Naive thymus-derived CD8-positive, alpha-beta T cell (primary cell): ENCODE data around the gene RNF44. TPM values are rescaled to one million over a fixed set of nuclear protein-coding genes. Genes with fewer than 3 reads are reported as not detected.
A peak's percentile ranks its signal among the peaks of the same experiment; 100 is the strongest.

Source experiments
- ATAC-seq, 2 donors: fragments of 150-1000 bp; cut with Tn5 transposase in 1 of 2; sonication (Bioruptor Pico), chemical (Tn5 transposase) in 1 of 2; 1 replicate in 1 of 2; 2 replicates in 1 of 2; pipeline ENCODE4 v1.10.0; 2021; ENCODE audit warnings: mild to moderate bottlenecking in 2 of 2, moderate library complexity in 2 of 2
- POLR2A ChIA-PET: fragments of 350-600 bp; sonication (Branson Sonifier 250); formaldehyde crosslinking; loops from one replicate; lab custom pipeline; 2021; ENCODE audit warnings: antibody characterized with exemption; lab: Charles Lee
- DNase-seq, 10 donors: peaks; one replicate each; pipeline versions ENCODE4 v3.0.0 to v3.0.0-alpha.2; 2020 to 2022
- H3K27ac Mint-ChIP-seq, 10 donors: one replicate each; pipeline ENCODE4 v1.8.0; 2020 to 2022; ENCODE audit warnings: mild to moderate bottlenecking in 10 of 10, mixed read lengths in 10 of 10, moderate library complexity in 4 of 10, inconsistent platforms in 1 of 10
- H3K27me3 Mint-ChIP-seq, 5 donors: one replicate each; pipeline ENCODE4 v1.8.0; 2021 to 2022; ENCODE audit warnings: mixed read lengths in 5 of 5
- H3K36me3 Mint-ChIP-seq, 3 donors: one replicate each; pipeline ENCODE4 v1.8.0; 2020 to 2022; ENCODE audit warnings: mixed read lengths in 3 of 3, mild to moderate bottlenecking in 2 of 3, inconsistent platforms in 1 of 3
- H3K4me1 Mint-ChIP-seq, 4 donors: one replicate each; pipeline ENCODE4 v1.8.0; 2021 to 2022; ENCODE audit warnings: mixed read lengths in 4 of 4
- H3K4me3 Mint-ChIP-seq, 10 donors: one replicate each; pipeline ENCODE4 v1.8.0; 2020 to 2022; ENCODE audit warnings: mild to moderate bottlenecking in 10 of 10, mixed read lengths in 10 of 10, moderate library complexity in 6 of 10, inconsistent platforms in 1 of 10
- H3K9me3 Mint-ChIP-seq, 9 donors: one replicate each; pipeline ENCODE4 v1.8.0; 2020 to 2022; ENCODE audit warnings: mixed read lengths in 9 of 9, mild to moderate bottlenecking in 3 of 9, inconsistent platforms in 1 of 9, moderate library complexity in 1 of 9
- polyA plus RNA-seq, 3 donors: library from polyadenylated mRNA; unstranded; fragments of 300-500 nt; fragmentation: Illumina TruSeq; gene quantifications; one replicate each; pipeline ENCODE4 v1.2.3, GENCODE V29; 2021
- total RNA-seq, 8 experiments: library from RNA in 2 of 8; stranded (reverse) in 2 of 8; gene quantifications; one replicate each; pipeline ENCODE4 v1.2.3 and lab custom pipeline; 2021 to 2026

Gene RNF44
- total and polyA plus RNA-seq, 5 experiments from 2014 or later = 1.2 to 281 (median 4.1) TPM

DNA sequence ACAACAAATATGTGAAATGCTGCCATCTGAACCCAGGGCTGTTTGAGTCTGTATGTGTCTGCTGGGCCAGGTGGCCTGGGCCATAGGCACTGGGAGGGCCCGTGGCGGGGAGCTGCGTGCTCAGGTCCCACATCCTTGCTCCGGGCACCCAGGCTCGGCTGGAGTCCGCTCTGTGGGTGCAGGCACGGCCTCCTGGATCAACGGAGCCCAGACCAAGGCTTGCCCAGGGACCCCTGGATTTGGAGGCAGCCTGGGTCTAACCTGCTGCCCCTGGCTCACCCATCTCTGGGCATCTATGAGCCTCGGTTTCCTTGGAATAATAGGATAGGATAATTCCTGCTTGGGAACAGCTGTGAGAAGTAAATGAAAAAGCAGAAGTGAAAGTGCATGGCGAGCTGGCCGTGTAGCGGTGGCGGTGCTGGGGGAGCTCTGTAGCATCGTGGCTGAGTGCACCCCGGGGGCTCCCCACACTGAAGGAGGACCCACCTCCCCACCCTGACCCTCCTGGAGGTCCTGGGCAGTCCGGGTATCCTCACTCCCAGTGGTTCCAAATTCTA is 13.2 kb upstream of the RNF44 start:
- Mint-ChIP-seq H3K27ac (peak overlapping the region; percentile 75 to 88 (median 84)), H3K36me3 (no peaks in the 10 kb centered on the region), H3K9me3 (no peaks in the 10 kb centered on the region), H3K27me3 (no peaks in the 10 kb centered on the region), H3K4me3 (peak overlapping the region; percentile 7 to 70 (median 52)), H3K4me1 (peaks cover 34 to 81% (median 63%) of the 10 kb centered on the region in 4 donors)
- DNase-seq (peak in 1 of 10 donors; percentile 54), ATAC-seq (peak in 1 of 2 donors; percentile 50)
- POLR2A ChIA-PET = interaction anchor here (1.4 to 13.3 kb wide), 4 partner anchors 12 to 26 kb away, joined by 4 to 346 read pairs (median 6); partner anchors contain the start of gene RNF44

DNA sequence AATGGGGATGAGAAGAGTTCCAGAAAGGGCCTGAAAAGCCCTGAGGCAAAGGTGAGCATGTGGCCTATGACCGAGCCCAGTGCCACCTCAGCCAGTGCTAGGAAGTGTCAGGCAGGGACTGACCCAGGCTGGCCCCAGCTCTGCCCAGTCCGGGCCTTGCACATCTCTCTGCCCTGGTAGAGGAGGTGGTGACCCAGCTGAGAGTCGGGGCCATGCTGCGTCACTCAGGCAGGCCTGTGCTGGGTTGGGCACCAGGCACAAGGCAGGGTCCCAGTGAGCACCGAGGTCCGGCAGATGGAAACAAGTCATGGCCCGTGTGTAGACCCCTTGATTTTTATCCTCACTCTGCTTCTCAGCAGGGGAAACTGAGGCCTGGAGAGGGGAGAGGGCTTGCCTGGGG is 12.7 kb upstream of the RNF44 start:
- H3K27ac Mint-ChIP-seq = peak overlapping the region in 9 of 10 donors; percentile 31 to 88 (median 81)
- POLR2A ChIA-PET = interaction anchor here (0.6 to 13.3 kb wide), 5 partner anchors 12 to 799 kb away, joined by 4 to 346 read pairs (median 5); partner anchors contain the start of gene RNF44

DNA sequence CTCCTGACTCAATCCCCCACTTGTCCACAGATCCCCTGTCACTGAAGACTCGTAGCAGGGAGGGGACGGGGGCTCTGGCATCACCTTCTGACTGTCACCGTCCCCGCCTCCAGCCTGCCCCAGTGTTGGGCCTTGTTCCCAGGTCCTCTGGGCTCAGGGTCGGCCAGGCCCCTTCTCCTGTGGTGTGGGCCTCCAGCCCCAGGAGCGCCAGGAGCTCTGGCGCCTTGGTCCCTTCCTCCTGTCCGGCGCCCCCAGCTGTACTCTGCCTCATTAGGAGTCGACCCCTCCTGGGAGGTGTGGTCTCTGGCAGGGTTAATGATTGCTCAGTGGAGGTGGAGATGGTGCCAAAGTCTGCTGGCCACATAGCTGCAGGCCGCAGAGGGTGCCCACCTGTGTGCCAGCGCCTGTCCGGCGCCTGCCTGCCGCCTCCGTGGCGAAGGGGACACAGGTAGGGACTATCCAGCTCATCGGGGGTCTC is 11.8 kb upstream of the RNF44 start, which contains the start of gene CDHR2:
Gene CDHR2, plus strand, starts transcription at position 376 of the 478 bp plus-strand sequence. CDS start 16,011 bp downstream, outside the sequence.
- no peaks in the 10 kb centered on the region for H3K27me3 Mint-ChIP-seq
- no peaks in the 10 kb centered on the region for H3K9me3 Mint-ChIP-seq
- H3K4me1 Mint-ChIP-seq = peaks cover 38 to 79% (median 63%) of the 10 kb centered on the region in 4 donors
- POLR2A ChIA-PET = interaction anchor here (0.6 to 13.3 kb wide), 6 partner anchors 11 to 799 kb away, joined by 3 to 346 read pairs (median 4); partner anchors contain the start of gene RNF44
- no peaks in the 10 kb centered on the region for H3K36me3 Mint-ChIP-seq
- peak within 1 kb of the TSS; percentile 76 to 88 (median 83) for H3K27ac Mint-ChIP-seq
- no peak for ATAC-seq
- peak within 1 kb of the TSS in 4 of 10 donors; percentile 14 to 70 (median 56) for H3K4me3 Mint-ChIP-seq
- DNase-seq = no peak

More for the DNA sequence above, 12.7 kb upstream of the RNF44 start:
- ATAC-seq = no peak
- Mint-ChIP-seq H3K4me3 (peak overlapping the region in 1 of 10 donors; percentile 14), H3K36me3 (no peaks in the 10 kb centered on the region), H3K4me1 (peaks cover 32 to 81% (median 63%) of the 10 kb centered on the region in 4 donors), H3K27me3 (no peaks in the 10 kb centered on the region), H3K9me3 (no peaks in the 10 kb centered on the region)
- no peak for DNase-seq

DNA sequence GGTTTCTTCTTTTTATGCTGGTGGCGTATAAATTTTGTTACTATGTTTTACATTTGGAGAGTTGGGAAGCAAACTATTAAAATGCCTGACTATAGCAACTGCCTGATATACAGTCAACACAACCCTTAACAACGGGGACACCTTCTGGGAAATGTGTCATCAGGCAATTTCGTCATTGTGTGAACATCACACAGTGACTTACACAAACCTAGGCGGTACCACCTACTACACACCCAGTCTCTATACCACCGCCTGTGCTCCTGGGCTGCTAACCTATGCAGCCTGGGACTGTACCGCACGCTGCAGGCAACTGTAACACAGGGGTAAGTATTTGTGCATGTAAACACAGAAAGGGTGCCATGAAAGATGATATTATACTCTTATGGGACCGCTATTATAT is 10.6 kb upstream of the RNF44 start:
- no peak overlapping the region for H3K4me3 Mint-ChIP-seq
- peak in 1 of 2 donors; percentile 29 for ATAC-seq
- no peaks in the 10 kb centered on the region for H3K9me3 Mint-ChIP-seq
- peak in 2 of 10 donors; percentile 31 to 32 for DNase-seq
- H3K27me3 Mint-ChIP-seq = no peaks in the 10 kb centered on the region
- H3K4me1 Mint-ChIP-seq = peaks cover 29 to 68% (median 55%) of the 10 kb centered on the region in 4 donors
- peak overlapping the region; percentile 65 to 87 (median 82) for H3K27ac Mint-ChIP-seq
- POLR2A ChIA-PET = interaction anchor here (0.6 to 13.3 kb wide), 4 partner anchors 10 to 131 kb away, joined by 3 to 346 read pairs (median 4); partner anchors contain the start of gene RNF44
- H3K36me3 Mint-ChIP-seq = no peaks in the 10 kb centered on the region

DNA sequence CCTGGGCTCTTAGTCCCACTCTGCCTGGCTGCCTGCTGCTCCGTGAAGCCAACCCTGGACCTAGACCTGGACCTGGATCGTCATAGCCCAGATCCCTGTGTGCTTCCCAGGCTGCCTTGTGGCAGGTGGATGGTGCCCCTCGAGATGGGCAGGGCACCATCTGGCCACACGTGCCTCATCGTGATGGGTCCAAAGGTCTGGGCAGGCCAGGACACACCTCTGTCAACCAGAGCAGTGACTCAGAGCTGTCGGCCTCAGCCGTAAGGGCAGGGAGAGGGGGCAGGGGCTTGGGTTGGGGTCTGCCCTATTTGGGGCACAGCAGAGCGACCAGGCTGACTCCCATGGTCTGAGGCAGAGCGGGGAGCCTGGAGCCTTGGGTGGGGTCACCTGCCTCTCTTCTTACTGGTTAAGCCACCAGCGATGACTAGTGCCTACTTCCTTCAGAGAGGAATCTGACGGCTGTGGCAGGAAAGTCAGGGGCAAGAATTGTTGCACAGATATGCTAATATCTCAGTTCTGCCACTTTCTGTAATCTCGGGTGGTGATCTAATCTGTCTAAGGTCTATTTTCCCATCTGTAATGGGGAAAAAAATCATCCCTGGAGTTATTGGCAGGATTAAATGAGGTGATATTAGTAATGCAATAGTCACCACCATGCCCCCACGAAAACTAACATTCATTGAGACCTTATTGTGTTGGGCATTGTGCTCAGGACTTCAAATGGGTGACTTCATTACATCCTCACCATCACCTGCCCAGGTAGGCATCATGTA is 8.7 kb upstream of the RNF44 start:
- ATAC-seq = no peak
- POLR2A ChIA-PET = interaction anchor here (18.0 kb wide), 1 partner anchor 19 kb away, joined by 531 read pairs; no protein-coding TSS in a partner anchor
- H3K36me3 Mint-ChIP-seq = no peaks in the 10 kb centered on the region
- DNase-seq = peak in 1 of 10 donors; percentile 55
- H3K9me3 Mint-ChIP-seq = no peaks in the 10 kb centered on the region
- peak overlapping the region in 9 of 10 donors; percentile 19 to 97 (median 91) for H3K27ac Mint-ChIP-seq
- no peaks in the 10 kb centered on the region for H3K27me3 Mint-ChIP-seq
- peaks cover 36 to 69% (median 60%) of the 10 kb centered on the region in 4 donors for H3K4me1 Mint-ChIP-seq
- peak overlapping the region in 5 of 10 donors; percentile 12 to 96 (median 36) for H3K4me3 Mint-ChIP-seq

DNA sequence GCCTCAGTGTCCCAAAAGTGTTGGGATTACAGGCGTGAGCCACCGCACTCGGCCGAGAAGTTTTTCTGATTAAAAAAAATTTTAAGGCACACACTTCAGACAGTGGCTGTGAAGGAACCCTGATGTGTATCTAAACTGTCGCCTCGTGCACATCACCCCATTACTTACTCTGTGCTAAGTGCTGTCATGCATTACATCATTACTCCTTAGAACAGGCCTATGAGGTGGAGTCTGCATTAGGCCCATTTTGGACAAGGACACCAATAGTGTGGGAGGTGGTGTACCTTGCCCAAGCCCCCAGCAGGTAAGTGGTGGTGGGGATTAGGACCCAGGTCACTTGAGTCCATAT is 8.2 kb upstream of the RNF44 start:
- H3K27me3 Mint-ChIP-seq = no peaks in the 10 kb centered on the region
- H3K4me1 Mint-ChIP-seq = peaks cover 38 to 69% (median 62%) of the 10 kb centered on the region in 4 donors
- ATAC-seq (no peak), DNase-seq (no peak)
- no peaks in the 10 kb centered on the region for H3K9me3 Mint-ChIP-seq
- H3K27ac Mint-ChIP-seq = peak overlapping the region in 9 of 10 donors; percentile 75 to 98 (median 91)
- POLR2A ChIA-PET = interaction anchor here (2.9 to 18.0 kb wide), 3 partner anchors 8 to 29 kb away, joined by 15 to 531 read pairs (median 346); partner anchors contain the start of gene CDHR2
- H3K36me3 Mint-ChIP-seq = no peaks in the 10 kb centered on the region
- peak overlapping the region in 7 of 10 donors; percentile 18 to 96 (median 94) for H3K4me3 Mint-ChIP-seq

DNA sequence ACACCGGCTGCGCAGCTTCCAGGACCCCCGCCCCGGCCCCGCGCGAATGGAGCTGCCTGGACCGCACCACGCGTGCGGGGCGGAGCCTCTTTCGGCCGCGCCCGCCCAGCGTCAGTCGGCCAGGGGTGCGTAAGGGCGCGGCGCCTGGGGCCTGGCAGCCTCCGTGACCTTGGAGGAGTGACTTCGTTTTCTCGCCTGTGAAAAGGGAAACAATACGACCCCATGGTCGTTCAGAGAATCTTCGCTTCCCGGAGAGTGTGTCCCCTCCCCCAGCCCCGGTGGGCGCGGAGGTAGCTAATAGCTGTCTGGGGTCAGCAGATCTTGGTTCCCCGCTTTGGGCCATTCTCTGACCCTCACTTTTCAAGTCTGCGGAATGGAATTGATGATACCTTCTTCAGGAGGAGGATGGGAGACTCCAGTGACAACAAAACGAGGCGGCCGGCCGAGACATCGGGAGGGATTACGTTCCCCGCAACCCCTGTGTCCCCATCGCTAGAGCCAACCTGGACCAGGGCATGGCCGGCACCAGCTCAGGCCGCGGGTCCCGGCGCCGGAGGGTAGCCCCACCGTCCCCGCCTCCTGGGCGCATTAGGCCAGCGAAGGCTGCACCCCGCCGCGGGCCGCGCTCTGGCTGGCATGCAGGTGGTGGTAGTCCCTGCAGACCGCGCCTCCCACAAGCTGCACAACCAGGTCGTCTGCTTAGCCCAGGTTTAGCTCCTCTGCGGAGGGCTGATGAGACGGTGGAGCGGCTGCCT is 6.4 kb upstream of the RNF44 start:
- H3K9me3 Mint-ChIP-seq = no peaks in the 10 kb centered on the region
- H3K4me3 Mint-ChIP-seq = peak overlapping the region; percentile 86 to 96 (median 94)
- H3K27me3 Mint-ChIP-seq = no peaks in the 10 kb centered on the region
- no peaks in the 10 kb centered on the region for H3K36me3 Mint-ChIP-seq
- peaks cover 47 to 80% (median 72%) of the 10 kb centered on the region in 4 donors for H3K4me1 Mint-ChIP-seq
- peak; percentile 64 to 84 (median 72) for DNase-seq
- peak; percentile 67 to 68 for ATAC-seq
- POLR2A ChIA-PET = interaction anchor here (0.5 to 18.0 kb wide), 13 partner anchors 9 to 769 kb away, joined by 3 to 531 read pairs (median 5); partner anchors contain the start of genes CDHR2, CLTB, FAF2 and HIGD2A
- H3K27ac Mint-ChIP-seq = peak overlapping the region; percentile 89 to 99 (median 96)

DNA sequence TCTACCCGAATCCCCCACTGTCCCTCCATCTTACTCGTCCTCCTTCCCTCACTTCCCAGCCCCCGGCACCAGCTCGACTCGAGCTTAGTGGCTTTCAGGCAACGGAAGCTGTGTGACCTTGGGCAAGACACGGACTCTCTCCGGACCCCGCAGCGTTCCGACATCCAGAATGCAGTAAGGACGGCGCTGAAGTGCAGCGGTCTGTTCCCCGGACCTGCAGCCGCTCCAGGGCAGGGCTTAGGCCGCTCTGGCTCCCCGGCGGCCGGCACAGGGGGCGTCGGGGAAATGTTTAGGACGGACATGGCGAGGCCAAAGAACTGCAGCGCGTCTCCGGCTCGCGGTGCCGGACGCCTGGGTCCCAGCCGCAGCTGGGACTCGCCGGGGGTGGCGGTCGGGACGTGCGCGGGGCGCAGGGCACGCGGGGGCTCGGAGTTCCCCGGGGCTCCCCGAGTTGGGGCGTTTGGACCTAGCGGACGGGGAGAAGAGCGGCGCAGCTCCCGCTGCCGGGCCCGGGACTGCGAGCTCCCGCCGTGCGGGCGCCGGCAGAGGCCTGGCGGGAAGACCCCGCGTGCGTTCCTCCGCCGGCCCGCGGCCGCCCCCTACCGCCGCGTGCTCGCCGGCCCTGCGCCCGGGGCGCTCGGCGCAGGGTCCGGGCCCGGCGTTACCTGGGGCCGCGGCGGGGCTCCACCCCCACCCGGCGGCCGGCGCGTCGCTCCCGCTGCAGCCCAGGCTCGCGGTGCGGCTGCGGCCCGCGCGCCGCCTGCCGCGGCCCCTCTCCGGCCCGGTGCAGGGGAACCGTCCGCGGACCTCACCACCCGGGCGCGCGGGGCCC is 5.6 kb upstream of the RNF44 start:
- Mint-ChIP-seq H3K4me3 (peak overlapping the region; percentile 88 to 95 (median 92)), H3K36me3 (no peaks in the 10 kb centered on the region), H3K27ac (peak overlapping the region; percentile 95 to 100 (median 98)), H3K4me1 (peaks cover 51 to 83% (median 76%) of the 10 kb centered on the region in 4 donors), H3K9me3 (no peaks in the 10 kb centered on the region), H3K27me3 (no peaks in the 10 kb centered on the region)
- DNase-seq (peak in 4 of 10 donors; percentile 32 to 51 (median 40)), ATAC-seq (peak; percentile 15 to 32)
- POLR2A ChIA-PET = interaction anchor here (0.6 to 18.0 kb wide), 11 partner anchors 10 to 181 kb away, joined by 3 to 531 read pairs (median 15); partner anchors contain the start of genes CDHR2, CLTB, FAF2 and HIGD2A

DNA sequence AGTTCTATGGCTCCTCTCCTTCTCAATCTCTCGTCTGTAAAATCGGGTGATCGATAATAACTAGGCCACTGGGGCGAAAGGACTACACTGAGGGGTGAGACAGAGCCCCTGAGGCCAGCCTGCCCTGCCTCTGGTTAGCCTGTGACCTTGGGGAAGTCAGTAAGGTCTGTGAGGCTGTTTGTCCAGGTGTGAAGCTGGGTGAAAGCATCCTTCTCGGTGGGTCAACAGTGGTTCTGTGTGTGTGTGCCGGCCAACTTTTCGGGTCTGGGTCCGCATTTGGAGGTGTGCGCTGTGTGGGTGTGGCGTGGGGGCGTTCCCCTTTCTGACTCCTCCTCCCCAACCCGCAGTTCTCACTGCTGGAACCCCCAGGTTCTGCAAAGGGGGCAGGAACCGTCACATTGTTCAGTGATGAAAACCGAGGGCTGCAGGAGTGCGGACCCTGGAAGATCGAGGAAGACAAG is 5.0 kb upstream of the RNF44 start:
- DNase-seq = peak; percentile 53 to 80 (median 65)
- H3K4me1 Mint-ChIP-seq = peaks cover 47 to 77% (median 70%) of the 10 kb centered on the region in 4 donors
- POLR2A ChIA-PET = interaction anchor here (1.0 to 18.0 kb wide), 7 partner anchors 11 to 180 kb away, joined by 3 to 531 read pairs (median 28); partner anchors contain the start of genes CDHR2, CLTB, FAF2 and HIGD2A
- no peaks in the 10 kb centered on the region for H3K27me3 Mint-ChIP-seq
- peak overlapping the region; percentile 86 to 94 (median 91) for H3K4me3 Mint-ChIP-seq
- peak in 1 of 2 donors; percentile 6 for ATAC-seq
- no peaks in the 10 kb centered on the region for H3K9me3 Mint-ChIP-seq
- H3K27ac Mint-ChIP-seq = peak overlapping the region; percentile 95 to 100 (median 98)
- H3K36me3 Mint-ChIP-seq = no peaks in the 10 kb centered on the region

DNA sequence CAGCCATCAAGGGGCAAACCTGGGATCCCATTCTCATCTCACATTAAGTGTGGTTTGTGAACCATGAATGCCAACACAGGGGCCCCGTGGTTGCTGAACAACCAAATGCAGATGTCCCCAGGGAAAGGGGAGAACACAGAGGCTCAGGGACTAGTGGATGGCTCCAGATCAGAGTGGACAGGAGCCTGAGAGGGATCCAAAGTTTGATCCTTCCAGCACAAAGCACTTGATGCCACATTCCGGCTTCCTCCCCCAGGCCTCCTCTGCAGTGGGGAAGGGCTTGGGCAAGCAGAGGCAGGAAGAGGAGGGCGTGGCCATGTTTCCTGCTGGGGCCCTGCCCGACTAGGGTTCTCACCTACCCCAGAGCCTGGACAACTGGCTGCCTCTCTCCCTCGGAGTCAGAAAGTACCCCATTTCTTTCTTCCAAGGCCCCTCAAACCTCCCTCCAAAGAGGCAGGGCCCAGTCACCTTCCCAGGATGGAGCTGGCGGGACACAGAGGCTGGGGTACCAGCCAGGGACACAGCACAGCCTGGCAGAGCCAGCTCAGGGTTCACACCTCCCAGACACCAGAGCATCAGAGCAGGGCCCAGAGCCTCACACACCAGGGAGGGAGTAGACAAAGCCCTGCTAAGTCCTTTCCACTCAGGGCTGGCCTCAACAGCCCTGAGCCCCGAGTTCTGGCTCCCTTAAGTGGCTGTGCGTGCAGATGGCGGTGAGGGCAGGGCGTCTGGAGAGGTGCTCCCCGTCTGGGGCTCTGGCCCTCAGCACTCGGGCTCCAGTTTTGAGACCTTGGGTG is 4.3 kb upstream of the RNF44 start:
- no peaks in the 10 kb centered on the region for H3K27me3 Mint-ChIP-seq
- H3K36me3 Mint-ChIP-seq = no peaks in the 10 kb centered on the region
- DNase-seq = peak in 9 of 10 donors; percentile 56 to 83 (median 68)
- H3K4me1 Mint-ChIP-seq = peaks cover 47 to 74% (median 70%) of the 10 kb centered on the region in 4 donors
- peak overlapping the region; percentile 86 to 94 (median 91) for H3K4me3 Mint-ChIP-seq
- H3K27ac Mint-ChIP-seq = peak overlapping the region; percentile 95 to 100 (median 98)
- no peaks in the 10 kb centered on the region for H3K9me3 Mint-ChIP-seq
- peak; percentile 9 to 12 for ATAC-seq
- POLR2A ChIA-PET = interaction anchor here (3.4 to 18.0 kb wide), 5 partner anchors 11 to 153 kb away, joined by 21 to 531 read pairs (median 30); partner anchors contain the start of genes CDHR2, CLTB, FAF2 and HIGD2A
